ENCODE measurements around the gene KLF13. TPM values are rescaled to one million over a fixed set of nuclear protein-coding genes. Genes with fewer than 3 reads are reported as not detected.

KLF13 gene
- total RNA-seq, 1 experiment from 2014 or later, result 78.6 TPM

- no TSS peak for BruUV-seq (replicated peaks)
- H3K27me3 ChIP-seq (ENCODE audit: control insufficient read depth, insufficient read depth, low read length), result no peaks in the 10 kb centered on the region
- TF ChIP-seq SIN3A (IDR thresholded peaks at IDR 0.05; ENCODE audit: borderline replicate concordance, insufficient read depth, low read depth, low read length) (no peak), REST (IDR thresholded peaks at IDR 0.05; ENCODE audit: insufficient read depth in 1 of 2, low read depth in 2 of 2, low read length in 1 of 2) (no peak), TCF7L2 (IDR thresholded peaks at IDR 0.05; ENCODE audit: low read depth, low read length) (no peak), POLR2AphosphoS5 (IDR thresholded peaks at IDR 0.05; ENCODE audit: low read depth, low read length) (no peak), CTCF (IDR thresholded peaks at IDR 0.05) (no peak)
- ChIA-PET CTCF (no interaction called here), POLR2A (no interaction called here)
- no peak overlapping the region for H3K27ac ChIP-seq (ENCODE audit: low read length)
- no peak overlapping the region for H3K4me3 ChIP-seq (ENCODE audit: low read depth in 2 of 2, low read length in 2 of 2)
- in situ Hi-C loops (cut with HindIII; ENCODE audit: low pct_unique_long_range_greater_than_20kb, low sequenced_read_pairs), result no loop called here
- intact Hi-C loops (cut with micrococcal nuclease; ENCODE audit: unreplicated experiment), result no loop called here
- H3K4me1 ChIP-seq (ENCODE audit: control insufficient read depth, insufficient read depth, low read length), result peaks cover 8% of the 10 kb centered on the region
- DNase-seq (ENCODE audit: low read depth, low spot score) (no peak), ATAC-seq (no peak)
- no peaks in the 10 kb centered on the region for H3K9me3 ChIP-seq (ENCODE audit: control insufficient read depth, insufficient read depth, low read depth, low read length)
- no peaks in the 10 kb centered on the region for H3K36me3 ChIP-seq (ENCODE audit: control insufficient read depth, insufficient read depth, low read length)
Observed at GRCh38 chr15:31342381-31342780, 15.7 kb downstream of the KLF13 start.

- ChIA-PET POLR2A (no interaction called here), CTCF (no interaction called here)
- H3K4me1 ChIP-seq (ENCODE audit: control insufficient read depth, insufficient read depth, low read length), result peaks cover 8% of the 10 kb centered on the region
- H3K36me3 ChIP-seq (ENCODE audit: control insufficient read depth, insufficient read depth, low read length), result no peaks in the 10 kb centered on the region
- H3K27me3 ChIP-seq (ENCODE audit: control insufficient read depth, insufficient read depth, low read length), result no peaks in the 10 kb centered on the region
- ATAC-seq (no peak), DNase-seq (ENCODE audit: low read depth, low spot score) (no peak)
- in situ Hi-C loops (cut with HindIII; ENCODE audit: low pct_unique_long_range_greater_than_20kb, low sequenced_read_pairs), result no loop called here
- no peak overlapping the region for H3K4me3 ChIP-seq (ENCODE audit: low read depth in 2 of 2, low read length in 2 of 2)
- no peak for TF ChIP-seq TCF7L2 (IDR thresholded peaks at IDR 0.05; ENCODE audit: low read depth, low read length)
- no peak for TF ChIP-seq CTCF (IDR thresholded peaks at IDR 0.05)
- TF ChIP-seq POLR2AphosphoS5 (IDR thresholded peaks at IDR 0.05; ENCODE audit: low read depth, low read length), result no peak
- TF ChIP-seq REST (IDR thresholded peaks at IDR 0.05; ENCODE audit: insufficient read depth in 1 of 2, low read depth in 2 of 2, low read length in 1 of 2), result no peak
- TF ChIP-seq SIN3A (IDR thresholded peaks at IDR 0.05; ENCODE audit: borderline replicate concordance, insufficient read depth, low read depth, low read length), result no peak
- intact Hi-C loops (cut with micrococcal nuclease; ENCODE audit: unreplicated experiment), result no loop called here
- no peaks in the 10 kb centered on the region for H3K9me3 ChIP-seq (ENCODE audit: control insufficient read depth, insufficient read depth, low read depth, low read length)
- no TSS peak for BruUV-seq (replicated peaks)
- H3K27ac ChIP-seq (ENCODE audit: low read length), result no peak overlapping the region
Observed at GRCh38 chr15:31342781-31343626, 16.4 kb downstream of the KLF13 start.
